ENCODE measurements around the gene RASA3. TPM values are rescaled to one million over a fixed set of nuclear protein-coding genes. Genes with fewer than 3 reads are reported as not detected.

The RASA3 gene
- total RNA-seq, 1 experiment from 2014 or later, result 0.95 TPM

DNA sequence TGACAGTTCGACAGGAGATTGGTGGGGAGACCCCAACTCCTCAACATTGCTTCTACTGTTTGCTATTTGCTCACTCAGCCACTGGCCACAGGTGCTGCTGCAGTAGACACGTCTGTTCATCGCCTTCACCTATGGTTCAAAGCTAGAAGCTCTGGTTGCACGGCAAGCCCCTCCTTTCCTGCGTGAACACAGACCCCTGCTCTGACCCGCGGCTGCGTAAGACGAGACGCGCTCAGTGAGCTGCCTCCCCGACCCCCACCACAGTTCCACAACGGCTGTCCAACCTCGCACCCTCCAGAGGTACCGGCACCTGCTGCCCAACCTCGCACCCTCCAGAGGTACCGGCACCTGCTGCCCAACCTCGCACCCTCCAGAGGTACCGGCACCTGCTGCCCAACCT, 6.8 kb downstream of the RASA3 start:
- Mint-ChIP-seq H3K9me3 (ENCODE audit: unreplicated experiment) (no peaks in the 10 kb centered on the region), H3K4me3 (ENCODE audit: unreplicated experiment) (no peak overlapping the region), H3K4me1 (ENCODE audit: low read depth, unreplicated experiment) (no peaks in the 10 kb centered on the region), H3K27ac (ENCODE audit: unreplicated experiment) (no peak overlapping the region), H3K27me3 (ENCODE audit: insufficient read depth, unreplicated experiment) (peaks cover 2% of the 10 kb centered on the region), H3K36me3 (ENCODE audit: insufficient read depth, unreplicated experiment) (no peaks in the 10 kb centered on the region)
- no peaks in the 10 kb centered on the region for H3K36me3 ChIP-seq (ENCODE audit: control insufficient read depth, insufficient read depth, low read length)
- CTCF ChIA-PET, result no interaction called here
- H3K27me3 ChIP-seq (replicated peaks; ENCODE audit: control insufficient read depth, insufficient read depth, low read length), result 0 out of 2 replicates have a peak, but pooled peaks cover 1% of the 10 kb centered on the region
- DNase-seq, result no peak
- TF ChIP-seq, protein P1, sequence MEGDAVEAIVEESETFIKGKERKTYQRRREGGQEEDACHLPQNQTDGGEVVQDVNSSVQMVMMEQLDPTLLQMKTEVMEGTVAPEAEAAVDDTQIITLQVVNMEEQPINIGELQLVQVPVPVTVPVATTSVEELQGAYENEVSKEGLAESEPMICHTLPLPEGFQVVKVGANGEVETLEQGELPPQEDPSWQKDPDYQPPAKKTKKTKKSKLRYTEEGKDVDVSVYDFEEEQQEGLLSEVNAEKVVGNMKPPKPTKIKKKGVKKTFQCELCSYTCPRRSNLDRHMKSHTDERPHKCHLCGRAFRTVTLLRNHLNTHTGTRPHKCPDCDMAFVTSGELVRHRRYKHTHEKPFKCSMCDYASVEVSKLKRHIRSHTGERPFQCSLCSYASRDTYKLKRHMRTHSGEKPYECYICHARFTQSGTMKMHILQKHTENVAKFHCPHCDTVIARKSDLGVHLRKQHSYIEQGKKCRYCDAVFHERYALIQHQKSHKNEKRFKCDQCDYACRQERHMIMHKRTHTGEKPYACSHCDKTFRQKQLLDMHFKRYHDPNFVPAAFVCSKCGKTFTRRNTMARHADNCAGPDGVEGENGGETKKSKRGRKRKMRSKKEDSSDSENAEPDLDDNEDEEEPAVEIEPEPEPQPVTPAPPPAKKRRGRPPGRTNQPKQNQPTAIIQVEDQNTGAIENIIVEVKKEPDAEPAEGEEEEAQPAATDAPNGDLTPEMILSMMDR (IDR thresholded peaks at IDR 0.05; ENCODE audit: insufficient read depth in 1 of 2, low read depth in 1 of 2, low read length in 1 of 2, severe bottlenecking in 1 of 2, unreplicated experiment in 1 of 2), result no peak
- intact Hi-C loops (cut with micrococcal nuclease; ENCODE audit: unreplicated experiment), result no loop called here
- no TSS peak for BruUV-seq (replicated peaks)
- POLR2A ChIA-PET, result no interaction called here
- peaks cover 11% of the 10 kb centered on the region; the same call in 1 of the 2 replicates for H3K4me1 ChIP-seq
- no peak overlapping the region for H3K4me3 ChIP-seq (ENCODE audit: low read depth, low read length)
- no peaks in the 10 kb centered on the region for H3K9me3 ChIP-seq

DNA sequence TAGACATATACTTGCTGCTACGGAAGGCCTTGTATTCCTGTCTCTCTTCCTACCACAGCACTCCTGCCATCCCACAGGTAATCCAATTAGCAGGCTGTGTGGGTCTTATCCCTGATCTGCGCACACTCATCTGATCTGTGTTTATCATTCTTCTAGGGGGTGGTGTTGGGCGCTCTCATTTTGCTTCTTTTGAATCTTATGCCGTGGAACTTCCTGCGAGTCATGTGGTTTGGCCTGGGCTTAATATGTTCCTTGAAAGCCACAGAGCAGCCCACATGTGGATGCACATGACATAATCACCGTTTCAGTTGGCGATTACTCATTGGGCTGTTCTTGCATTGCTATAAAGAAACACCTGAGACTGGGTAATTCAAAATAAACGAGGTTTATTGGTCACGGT, 7.5 kb downstream of the RASA3 start:
- intact Hi-C loops (cut with micrococcal nuclease; ENCODE audit: unreplicated experiment), result no loop called here
- Histone ChIP-seq H3K36me3 (ENCODE audit: control insufficient read depth, insufficient read depth, low read length) (no peaks in the 10 kb centered on the region), H3K4me3 (ENCODE audit: low read depth, low read length) (no peak overlapping the region), H3K9me3 (no peaks in the 10 kb centered on the region), H3K27me3 (replicated peaks; ENCODE audit: control insufficient read depth, insufficient read depth, low read length) (0 out of 2 replicates have a peak, but pooled peaks cover 1% of the 10 kb centered on the region), H3K4me1 (0 out of 2 replicates have a peak, but pooled peaks cover 11% of the 10 kb centered on the region)
- ChIA-PET POLR2A (no interaction called here), CTCF (no interaction called here)
- no TSS peak for BruUV-seq (replicated peaks)
- Mint-ChIP-seq H3K36me3 (ENCODE audit: insufficient read depth, unreplicated experiment) (no peaks in the 10 kb centered on the region), H3K27ac (ENCODE audit: unreplicated experiment) (no peak overlapping the region), H3K4me1 (ENCODE audit: low read depth, unreplicated experiment) (no peaks in the 10 kb centered on the region), H3K9me3 (ENCODE audit: unreplicated experiment) (no peaks in the 10 kb centered on the region), H3K27me3 (ENCODE audit: insufficient read depth, unreplicated experiment) (peaks cover 2% of the 10 kb centered on the region), H3K4me3 (ENCODE audit: unreplicated experiment) (no peak overlapping the region)
- no peak for DNase-seq
- TF ChIP-seq, protein P1 (IDR thresholded peaks at IDR 0.05; ENCODE audit: insufficient read depth in 1 of 2, low read depth in 1 of 2, low read length in 1 of 2, severe bottlenecking in 1 of 2, unreplicated experiment in 1 of 2), result no peak

DNA sequence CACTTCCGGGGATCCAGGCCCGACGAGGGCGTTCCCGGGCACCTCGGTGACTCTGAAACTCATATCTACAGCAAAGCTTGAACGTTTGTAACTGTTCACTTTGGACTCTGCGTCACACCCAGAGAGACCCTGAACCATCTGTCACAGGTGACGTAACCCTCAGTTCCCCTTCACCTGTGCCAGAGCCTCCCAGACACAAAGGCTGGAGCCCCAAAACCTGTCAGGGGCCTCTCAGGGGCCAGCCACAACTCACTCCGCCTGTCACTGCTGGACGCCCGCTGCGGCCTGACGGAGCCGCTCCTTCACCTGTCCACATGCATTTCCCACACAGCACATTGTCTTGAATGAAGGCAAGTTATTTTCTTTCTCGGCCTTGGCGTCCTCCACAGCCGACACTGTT, 8.0 kb downstream of the RASA3 start:
- no peak for DNase-seq
- no peaks in the 10 kb centered on the region for H3K27me3 ChIP-seq (replicated peaks; ENCODE audit: control insufficient read depth, insufficient read depth, low read length)
- intact Hi-C loops (cut with micrococcal nuclease; ENCODE audit: unreplicated experiment), result no loop called here
- BruUV-seq (replicated peaks), result no TSS peak
- no peak overlapping the region for H3K4me3 Mint-ChIP-seq (ENCODE audit: unreplicated experiment)
- H3K27me3 Mint-ChIP-seq (ENCODE audit: insufficient read depth, unreplicated experiment), result peaks cover under 1% of the 10 kb centered on the region
- H3K4me1 ChIP-seq, result 0 out of 2 replicates have a peak, but pooled peaks cover 11% of the 10 kb centered on the region
- no peaks in the 10 kb centered on the region for H3K9me3 ChIP-seq
- CTCF ChIA-PET, result no interaction called here
- TF ChIP-seq, protein P1 (IDR thresholded peaks at IDR 0.05; ENCODE audit: insufficient read depth in 1 of 2, low read depth in 1 of 2, low read length in 1 of 2, severe bottlenecking in 1 of 2, unreplicated experiment in 1 of 2), result no peak
- H3K27ac Mint-ChIP-seq (ENCODE audit: unreplicated experiment), result no peak overlapping the region
- no peaks in the 10 kb centered on the region for H3K4me1 Mint-ChIP-seq (ENCODE audit: low read depth, unreplicated experiment)
- no peak overlapping the region for H3K4me3 ChIP-seq (ENCODE audit: low read depth, low read length)
- POLR2A ChIA-PET, result no interaction called here
- no peaks in the 10 kb centered on the region for H3K36me3 Mint-ChIP-seq (ENCODE audit: insufficient read depth, unreplicated experiment)
- no peaks in the 10 kb centered on the region for H3K36me3 ChIP-seq (ENCODE audit: control insufficient read depth, insufficient read depth, low read length)
- no peaks in the 10 kb centered on the region for H3K9me3 Mint-ChIP-seq (ENCODE audit: unreplicated experiment)
